Measurements from ENCODE around the gene OSBPL10.
"Not testable (repeated sequence)": the region's sequence is repeated elsewhere in the genome, so short reads cannot be mapped to it uniquely, and the experiment has no call there.

OSBPL10 gene

GRCh38 chr3:31810991-31811433, 170.1 kb downstream of the OSBPL10 start:
- H3K4me3 ChIP-seq (ENCODE audit: low read length) = no peak overlapping the region
- TF ChIP-seq ZNF274 (IDR thresholded peaks at IDR 0.05; ENCODE audit: low read depth, low read length) = no peak

- TF ChIP-seq ZNF274 (IDR thresholded peaks at IDR 0.05; ENCODE audit: low read depth, low read length) = no peak
- H3K4me3 ChIP-seq (ENCODE audit: low read length) = no peak overlapping the region
Measured at GRCh38 chr3:31808143-31808720, 172.8 kb downstream of the OSBPL10 start.

- no peak overlapping the region for H3K4me3 ChIP-seq (ENCODE audit: low read length)
- no peak for TF ChIP-seq ZNF274 (IDR thresholded peaks at IDR 0.05; ENCODE audit: low read depth, low read length)
Measured at GRCh38 chr3:31804251-31805051, 176.6 kb downstream of the OSBPL10 start.

- no peak overlapping the region for H3K4me3 ChIP-seq (ENCODE audit: low read length)
- no peak for TF ChIP-seq ZNF274 (IDR thresholded peaks at IDR 0.05; ENCODE audit: low read depth, low read length)
Measured at GRCh38 chr3:31802981-31803740, 177.9 kb downstream of the OSBPL10 start.

- no peak for TF ChIP-seq ZNF274 (IDR thresholded peaks at IDR 0.05; ENCODE audit: low read depth, low read length)
- no peak overlapping the region for H3K4me3 ChIP-seq (ENCODE audit: low read length)
Measured at GRCh38 chr3:31800436-31800835, 180.6 kb downstream of the OSBPL10 start.

GRCh38 chr3:31798840-31799239, 182.2 kb downstream of the OSBPL10 start:
- TF ChIP-seq ZNF274 (IDR thresholded peaks at IDR 0.05; ENCODE audit: low read depth, low read length) = no peak
- H3K4me3 ChIP-seq (ENCODE audit: low read length) = no peak overlapping the region

GRCh38 chr3:31793821-31794220, 187.2 kb downstream of the OSBPL10 start:
- H3K4me3 ChIP-seq (ENCODE audit: low read length) = no peak overlapping the region
- TF ChIP-seq ZNF274 (IDR thresholded peaks at IDR 0.05; ENCODE audit: low read depth, low read length) = no peak

GRCh38 chr3:31791090-31791430, 190.0 kb downstream of the OSBPL10 start:
- H3K4me3 ChIP-seq (ENCODE audit: low read length) = no peak overlapping the region
- no peak for TF ChIP-seq ZNF274 (IDR thresholded peaks at IDR 0.05; ENCODE audit: low read depth, low read length)

GRCh38 chr3:31790193-31791089, 190.6 kb downstream of the OSBPL10 start:
- no peak for TF ChIP-seq ZNF274 (IDR thresholded peaks at IDR 0.05; ENCODE audit: low read depth, low read length)

GRCh38 chr3:31789429-31789828, 191.6 kb downstream of the OSBPL10 start:
- no peak overlapping the region for H3K4me3 ChIP-seq (ENCODE audit: low read length)
- no peak for TF ChIP-seq ZNF274 (IDR thresholded peaks at IDR 0.05; ENCODE audit: low read depth, low read length)

More at GRCh38 chr3:31790193-31791089, 190.6 kb downstream of the OSBPL10 start:
- H3K4me3 ChIP-seq (ENCODE audit: low read length) = no peak overlapping the region

- no peak for TF ChIP-seq ZNF274 (IDR thresholded peaks at IDR 0.05; ENCODE audit: low read depth, low read length)
- no peak overlapping the region for H3K4me3 ChIP-seq (ENCODE audit: low read length)
Measured at GRCh38 chr3:31785734-31786133, 195.3 kb downstream of the OSBPL10 start.

- no peak overlapping the region for H3K4me3 ChIP-seq (ENCODE audit: low read length)
- TF ChIP-seq ZNF274 (IDR thresholded peaks at IDR 0.05; ENCODE audit: low read depth, low read length) = no peak
Measured at GRCh38 chr3:31785286-31785685, 195.8 kb downstream of the OSBPL10 start.

GRCh38 chr3:31783851-31784250, 197.2 kb downstream of the OSBPL10 start:
- H3K4me3 ChIP-seq (ENCODE audit: low read length) = not testable (repeated sequence)

GRCh38 chr3:31782306-31782705, 198.8 kb downstream of the OSBPL10 start:
- not testable (repeated sequence) for H3K4me3 ChIP-seq (ENCODE audit: low read length)
